Measurements from ENCODE around the gene ME3.

Gene ME3

GRCh38 chr11:86641537-86642261 is 30.7 kb downstream of the ME3 start:
- TF ChIP-seq FOXM1 (IDR thresholded peaks at IDR 0.05; ENCODE audit: borderline replicate concordance, low read depth) (no peak), EP300 (IDR thresholded peaks at IDR 0.05; ENCODE audit: borderline replicate concordance) (no peak), NFIC (IDR thresholded peaks at IDR 0.05) (no peak)

DNA sequence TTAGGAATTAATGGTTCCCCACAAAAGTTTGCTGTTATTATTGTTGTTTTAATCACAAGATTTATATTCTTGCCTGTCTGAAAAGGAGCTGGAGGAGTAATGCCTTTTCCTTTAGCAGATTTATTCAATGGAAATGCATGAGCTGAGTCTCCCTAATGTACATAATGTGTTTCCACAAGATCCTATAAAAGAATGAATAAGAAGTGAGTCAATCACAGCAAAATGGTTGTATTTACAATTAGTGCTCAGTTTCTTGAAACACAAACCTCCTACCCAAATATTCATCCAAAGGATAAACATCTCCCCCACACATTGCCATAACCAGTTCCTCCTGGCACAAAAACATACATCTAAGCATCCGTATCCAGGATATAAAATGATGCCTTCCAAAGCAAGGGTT is 33.3 kb downstream of the ME3 start:
- TF ChIP-seq CEBPB (IDR thresholded peaks at IDR 0.05) (no peak), EGR1 (IDR thresholded peaks at IDR 0.05) (no peak), YY1 (IDR thresholded peaks at IDR 0.05; ENCODE audit: low read depth) (no peak), CREB1 (IDR thresholded peaks at IDR 0.05; ENCODE audit: low read depth) (no peak), TCF12 (IDR thresholded peaks at IDR 0.05; ENCODE audit: low read depth) (no peak), FOXM1 (IDR thresholded peaks at IDR 0.05; ENCODE audit: borderline replicate concordance, low read depth) (no peak), ZBTB7A (IDR thresholded peaks at IDR 0.05; ENCODE audit: low read depth) (no peak), TAF1 (IDR thresholded peaks at IDR 0.05; ENCODE audit: low read depth) (no peak), USF1 (IDR thresholded peaks at IDR 0.05) (no peak), RAD21 (IDR thresholded peaks at IDR 0.05; ENCODE audit: low read depth) (no peak), NFIC (IDR thresholded peaks at IDR 0.05) (no peak), TEAD4 (IDR thresholded peaks at IDR 0.05) (no peak), MAX (IDR thresholded peaks at IDR 0.05) (no peak), EP300 (IDR thresholded peaks at IDR 0.05; ENCODE audit: borderline replicate concordance) (no peak), REST (IDR thresholded peaks at IDR 0.05; ENCODE audit: low read depth) (no peak)

DNA sequence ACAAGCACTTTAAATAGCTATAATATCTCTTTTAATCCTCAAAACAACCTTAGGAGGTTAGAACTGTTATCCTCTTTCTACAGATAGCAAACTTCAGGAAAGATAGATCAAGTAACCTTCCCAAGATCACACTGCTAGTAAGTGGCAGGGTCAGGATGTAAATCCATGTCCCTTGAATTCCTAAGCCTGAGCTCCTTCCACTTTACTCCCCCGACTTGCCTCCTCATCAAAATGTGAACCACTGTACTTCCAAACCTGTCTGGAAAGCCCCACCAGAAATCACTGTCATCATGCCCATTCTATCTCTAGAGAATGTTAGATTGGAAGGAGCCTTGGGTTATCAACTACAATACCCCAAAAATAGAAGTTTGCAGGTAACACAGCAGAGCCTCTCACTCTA is 33.7 kb downstream of the ME3 start:
- TF ChIP-seq EP300 (IDR thresholded peaks at IDR 0.05; ENCODE audit: borderline replicate concordance), result no peak
- no peak for TF ChIP-seq RAD21 (IDR thresholded peaks at IDR 0.05; ENCODE audit: low read depth)
- no peak for TF ChIP-seq NFIC (IDR thresholded peaks at IDR 0.05)
- no peak for TF ChIP-seq EGR1 (IDR thresholded peaks at IDR 0.05)
- no peak for TF ChIP-seq REST (IDR thresholded peaks at IDR 0.05; ENCODE audit: low read depth)
- TF ChIP-seq TAF1 (IDR thresholded peaks at IDR 0.05; ENCODE audit: low read depth), result no peak
- no peak for TF ChIP-seq FOXM1 (IDR thresholded peaks at IDR 0.05; ENCODE audit: borderline replicate concordance, low read depth)
- TF ChIP-seq CEBPB (IDR thresholded peaks at IDR 0.05), result no peak
- no peak for TF ChIP-seq MAX (IDR thresholded peaks at IDR 0.05)
- no peak for TF ChIP-seq YY1 (IDR thresholded peaks at IDR 0.05; ENCODE audit: low read depth)
- no peak for TF ChIP-seq ZBTB7A (IDR thresholded peaks at IDR 0.05; ENCODE audit: low read depth)
- no peak for TF ChIP-seq TEAD4 (IDR thresholded peaks at IDR 0.05)
- no peak for TF ChIP-seq USF1 (IDR thresholded peaks at IDR 0.05)

- TF ChIP-seq TCF12 (IDR thresholded peaks at IDR 0.05; ENCODE audit: low read depth), result no peak
- no peak for TF ChIP-seq REST (IDR thresholded peaks at IDR 0.05; ENCODE audit: low read depth)
- no peak for TF ChIP-seq TAF1 (IDR thresholded peaks at IDR 0.05; ENCODE audit: low read depth)
- TF ChIP-seq FOXM1 (IDR thresholded peaks at IDR 0.05; ENCODE audit: borderline replicate concordance, low read depth), result no peak
- TF ChIP-seq YY1 (IDR thresholded peaks at IDR 0.05; ENCODE audit: low read depth), result no peak
- no peak for TF ChIP-seq CEBPB (IDR thresholded peaks at IDR 0.05)
- no peak for TF ChIP-seq RAD21 (IDR thresholded peaks at IDR 0.05; ENCODE audit: low read depth)
- no peak for TF ChIP-seq TEAD4 (IDR thresholded peaks at IDR 0.05)
- no peak for TF ChIP-seq EGR1 (IDR thresholded peaks at IDR 0.05)
Measured at GRCh38 chr11:86637988-86638387, 34.4 kb downstream of the ME3 start.

Measured in Ishikawa (cell line).